Measurements from ENCODE around the gene PPP1R1B.

GRCh38 chr17:39579318-39580081, 47.3 kb upstream of the PPP1R1B start:
- TF ChIP-seq CTCF (IDR thresholded peaks at IDR 0.05; ENCODE audit: low read length) (no peak), EZH2 (optimal IDR thresholded peaks at IDR 0.05; ENCODE audit: low read depth, low read length) (no peak), EZH2phosphoT487 (IDR thresholded peaks at IDR 0.05; ENCODE audit: low read length) (no peak)

Measured in MM.1S (cell line).